GM18505 (cell line): ENCODE data around the gene CCL24.
"Not testable (repeated sequence)": the region's sequence is repeated elsewhere in the genome, so short reads cannot be mapped to it uniquely, and the experiment has no call there.

Experiments used
- ATAC-seq: cut with Tn5 transposase; IDR thresholded peaks from one replicate; pipeline ENCODE4 v1.9.1; 2021; ENCODE audit not compliant: unreplicated experiment
- POLR2A ChIP-seq: IDR thresholded peaks from 4 replicates; pipeline ENCODE4 v1.6.1; 2011; ENCODE audit warnings: borderline replicate concordance; ENCODE audit not compliant: insufficient read depth, insufficient read length; ENCODE audit errors: extremely low read depth

CCL24 gene

GRCh38 chr7:75808106-75808505, 5.5 kb downstream of the CCL24 start:
- TF ChIP-seq POLR2A: no peak
- ATAC-seq: no peak

GRCh38 chr7:75807452-75807851, 6.2 kb downstream of the CCL24 start:
- no peak for ATAC-seq
- no peak for TF ChIP-seq POLR2A

GRCh38 chr7:75806560-75807307, 6.9 kb downstream of the CCL24 start:
- no peak for TF ChIP-seq POLR2A
- no peak for ATAC-seq

- no peak for ATAC-seq
- no peak for TF ChIP-seq POLR2A
Observed at GRCh38 chr7:75804705-75805104, 8.9 kb downstream of the CCL24 start.

GRCh38 chr7:75804004-75804403, 9.6 kb downstream of the CCL24 start:
- ATAC-seq: no peak

GRCh38 chr7:75802552-75802821, 11.1 kb downstream of the CCL24 start:
- TF ChIP-seq POLR2A: no peak
- no peak for ATAC-seq

More at GRCh38 chr7:75804004-75804403, 9.6 kb downstream of the CCL24 start:
- TF ChIP-seq POLR2A: no peak

- no peak for ATAC-seq
Observed at GRCh38 chr7:75798770-75799169, 14.8 kb downstream of the CCL24 start.

GRCh38 chr7:75796420-75796819, 17.2 kb downstream of the CCL24 start:
- ATAC-seq: no peak
- TF ChIP-seq POLR2A: no peak

More at GRCh38 chr7:75798770-75799169, 14.8 kb downstream of the CCL24 start:
- no peak for TF ChIP-seq POLR2A

- no peak for TF ChIP-seq POLR2A
- no peak for ATAC-seq
Observed at GRCh38 chr7:75795831-75796285, 17.7 kb downstream of the CCL24 start.

- TF ChIP-seq POLR2A: no peak
- no peak for ATAC-seq
Observed at GRCh38 chr7:75793676-75794075, 19.9 kb downstream of the CCL24 start.

- ATAC-seq: not testable (repeated sequence)
Observed at GRCh38 chr7:75792567-75792966, 21.0 kb downstream of the CCL24 start.

- no peak for ATAC-seq
- TF ChIP-seq POLR2A: no peak
Observed at GRCh38 chr7:75789361-75789924, 24.2 kb downstream of the CCL24 start.

- not testable (repeated sequence) for ATAC-seq
Observed at GRCh38 chr7:75788154-75788847, 25.3 kb downstream of the CCL24 start.

GRCh38 chr7:75783058-75783457, 30.5 kb downstream of the CCL24 start:
- ATAC-seq: not testable (repeated sequence)

GRCh38 chr7:75780647-75781273, 32.8 kb downstream of the CCL24 start:
- not testable (repeated sequence) for ATAC-seq

- ATAC-seq: not testable (repeated sequence)
Observed at GRCh38 chr7:75779516-75779915, 34.1 kb downstream of the CCL24 start.

- not testable (repeated sequence) for ATAC-seq
Observed at GRCh38 chr7:75779035-75779434, 34.6 kb downstream of the CCL24 start.
